Measurements from ENCODE around the gene XPO4. TPM values are rescaled to one million over a fixed set of nuclear protein-coding genes. Genes with fewer than 3 reads are reported as not detected.

The XPO4 gene
- total RNA-seq, 3 donors from 2014 or later, result 17.1 to 24.6 (median 17.7) TPM

- no peaks in the 10 kb centered on the region for H3K27me3 ChIP-seq
- intact Hi-C loops (cut with DNase I; ENCODE audit: low total_unique reads), result no loop called here
- no peak overlapping the region for H3K4me3 ChIP-seq
- H3K4me1 ChIP-seq, result no peaks in the 10 kb centered on the region
- DNase-seq (ENCODE audit: low spot score in 2 of 2), result no peak
- H3K27ac ChIP-seq, result no peak overlapping the region
- no peak for TF ChIP-seq CTCF (IDR thresholded peaks at IDR 0.05)
- TF ChIP-seq POLR2AphosphoS5 (IDR thresholded peaks at IDR 0.05), result no peak
- TF ChIP-seq POLR2A (IDR thresholded peaks at IDR 0.05), result no peak
- H3K9me3 ChIP-seq, result no peaks in the 10 kb centered on the region
- H3K36me3 ChIP-seq, result no peaks in the 10 kb centered on the region
Observed at GRCh38 chr13:20824762-20825476, 77.6 kb downstream of the XPO4 start.

GRCh38 chr13:20823071-20823470 is 79.5 kb downstream of the XPO4 start:
- DNase-seq (ENCODE audit: low spot score in 2 of 2), result no peak
- no peaks in the 10 kb centered on the region for H3K4me1 ChIP-seq
- no peaks in the 10 kb centered on the region for H3K27me3 ChIP-seq
- no peak overlapping the region for H3K4me3 ChIP-seq
- no peak overlapping the region for H3K27ac ChIP-seq
- no peaks in the 10 kb centered on the region for H3K36me3 ChIP-seq
- TF ChIP-seq POLR2AphosphoS5 (IDR thresholded peaks at IDR 0.05), result no peak
- no peak for TF ChIP-seq CTCF (IDR thresholded peaks at IDR 0.05)
- H3K9me3 ChIP-seq, result no peaks in the 10 kb centered on the region
- intact Hi-C loops (cut with DNase I; ENCODE audit: low total_unique reads), result no loop called here

- Histone ChIP-seq H3K4me1 (no peaks in the 10 kb centered on the region), H3K36me3 (no peaks in the 10 kb centered on the region), H3K4me3 (no peak overlapping the region), H3K9me3 (no peaks in the 10 kb centered on the region), H3K27ac (no peak overlapping the region), H3K27me3 (no peaks in the 10 kb centered on the region)
- TF ChIP-seq CTCF (IDR thresholded peaks at IDR 0.05), result no peak
- TF ChIP-seq POLR2AphosphoS5 (IDR thresholded peaks at IDR 0.05), result no peak
- TF ChIP-seq POLR2A (IDR thresholded peaks at IDR 0.05), result no peak
- intact Hi-C loops (cut with DNase I; ENCODE audit: low total_unique reads), result no loop called here
- DNase-seq (ENCODE audit: low spot score in 2 of 2), result no peak
Observed at GRCh38 chr13:20822406-20822805, 80.1 kb downstream of the XPO4 start.

GRCh38 chr13:20819715-20820114 is 82.8 kb downstream of the XPO4 start:
- H3K4me3 ChIP-seq, result no peak overlapping the region
- no peak overlapping the region for H3K27ac ChIP-seq
- H3K27me3 ChIP-seq, result no peaks in the 10 kb centered on the region
- H3K9me3 ChIP-seq, result no peaks in the 10 kb centered on the region
- H3K36me3 ChIP-seq, result no peaks in the 10 kb centered on the region
- TF ChIP-seq POLR2AphosphoS5 (IDR thresholded peaks at IDR 0.05) (no peak), CTCF (IDR thresholded peaks at IDR 0.05) (no peak), POLR2A (IDR thresholded peaks at IDR 0.05) (no peak)
- intact Hi-C loops (cut with DNase I; ENCODE audit: low total_unique reads), result no loop called here
- no peak for DNase-seq (ENCODE audit: low spot score in 2 of 2)
- no peaks in the 10 kb centered on the region for H3K4me1 ChIP-seq

GRCh38 chr13:20815464-20815863 is 87.1 kb downstream of the XPO4 start:
- no peaks in the 10 kb centered on the region for H3K27me3 ChIP-seq
- no peak overlapping the region for H3K4me3 ChIP-seq
- H3K9me3 ChIP-seq, result no peaks in the 10 kb centered on the region
- H3K27ac ChIP-seq, result peak overlapping the region in 1 of 2 donors; percentile 48
- no peaks in the 10 kb centered on the region for H3K36me3 ChIP-seq
- H3K4me1 ChIP-seq, result no peaks in the 10 kb centered on the region
- DNase-seq (ENCODE audit: low spot score in 2 of 2), result no peak
- intact Hi-C loops (cut with DNase I; ENCODE audit: low total_unique reads), result no loop called here
- TF ChIP-seq POLR2AphosphoS5 (IDR thresholded peaks at IDR 0.05) (no peak), CTCF (IDR thresholded peaks at IDR 0.05) (no peak), POLR2A (IDR thresholded peaks at IDR 0.05) (no peak)

All from breast epithelium (tissue), 4 donors.